ENCODE measurements around the gene NXPE4. TPM values are rescaled to one million over a fixed set of nuclear protein-coding genes. Genes with fewer than 3 reads are reported as not detected.

The NXPE4 gene
- polyA plus RNA-seq, 1 donor from 2014 or later = not detected

- Histone ChIP-seq H3K27ac (ENCODE audit: low read length) (no peak overlapping the region), H3K9ac (ENCODE audit: low read length) (no peak overlapping the region), H3K9me3 (ENCODE audit: low read length) (no peaks in the 10 kb centered on the region), H3K36me3 (ENCODE audit: insufficient read depth, low read length) (no peaks in the 10 kb centered on the region), H3K4me2 (ENCODE audit: low read length) (no peak overlapping the region), H3K79me2 (replicated peaks; ENCODE audit: insufficient read depth, low read length) (no peaks in the 10 kb centered on the region), H4K20me1 (ENCODE audit: insufficient read depth) (no peaks in the 10 kb centered on the region), H2AFZ (ENCODE audit: low read depth, low read length) (no peak overlapping the region), H3K4me3 (ENCODE audit: low read length) (no peak overlapping the region), H3K27me3 (ENCODE audit: insufficient read depth, low read depth, low read length) (no peaks in the 10 kb centered on the region), H3F3A (ENCODE audit: insufficient read depth, low read length, poor library complexity, severe bottlenecking) (no peaks in the 10 kb centered on the region), H3K9me2 (ENCODE audit: insufficient read depth, low read length) (no peaks in the 10 kb centered on the region)
- no peak for TF ChIP-seq CTCF (IDR thresholded peaks at IDR 0.05; ENCODE audit: poor library complexity, severe bottlenecking)
- no peak for TF ChIP-seq MXI1 (conservative IDR thresholded peaks at IDR 0.05; ENCODE audit: poor library complexity, severe bottlenecking)
- TF ChIP-seq SMC3 (conservative IDR thresholded peaks at IDR 0.05; ENCODE audit: poor library complexity) = no peak
- TF ChIP-seq TAF1 (IDR thresholded peaks at IDR 0.05; ENCODE audit: low read depth) = no peak
- TF ChIP-seq REST (IDR thresholded peaks at IDR 0.05; ENCODE audit: borderline replicate concordance) = no peak
- no peak for TF ChIP-seq RAD21 (conservative IDR thresholded peaks at IDR 0.05)
- TF ChIP-seq EP300 (conservative IDR thresholded peaks at IDR 0.05; ENCODE audit: poor library complexity, severe bottlenecking) = no peak
- no peak for TF ChIP-seq EZH2 (IDR thresholded peaks at IDR 0.05; ENCODE audit: borderline replicate concordance, insufficient read depth, low read length, poor library complexity, severe bottlenecking)
- TF ChIP-seq POLR2AphosphoS5 (IDR thresholded peaks at IDR 0.05) = no peak
Observed at GRCh38 chr11:114524122-114524521, 71.5 kb downstream of the NXPE4 start.

GRCh38 chr11:114522818-114523217 lies 72.8 kb downstream of the NXPE4 start:
- H3K9me3 ChIP-seq (ENCODE audit: low read length) = no peaks in the 10 kb centered on the region

More at GRCh38 chr11:114522818-114523217, 72.8 kb downstream of the NXPE4 start:
- Histone ChIP-seq H3F3A (ENCODE audit: insufficient read depth, low read length, poor library complexity, severe bottlenecking) (no peaks in the 10 kb centered on the region), H3K36me3 (ENCODE audit: insufficient read depth, low read length) (no peaks in the 10 kb centered on the region), H3K79me2 (replicated peaks; ENCODE audit: insufficient read depth, low read length) (no peaks in the 10 kb centered on the region), H4K20me1 (ENCODE audit: insufficient read depth) (no peaks in the 10 kb centered on the region), H3K27ac (ENCODE audit: low read length) (no peak overlapping the region), H3K4me2 (ENCODE audit: low read length) (no peak overlapping the region), H3K4me3 (ENCODE audit: low read length) (no peak overlapping the region), H3K9ac (ENCODE audit: low read length) (no peak overlapping the region), H2AFZ (ENCODE audit: low read depth, low read length) (no peak overlapping the region), H3K27me3 (ENCODE audit: insufficient read depth, low read depth, low read length) (no peaks in the 10 kb centered on the region), H3K9me2 (ENCODE audit: insufficient read depth, low read length) (no peaks in the 10 kb centered on the region)
- TF ChIP-seq POLR2AphosphoS5 (IDR thresholded peaks at IDR 0.05) = no peak
- no peak for TF ChIP-seq EP300 (conservative IDR thresholded peaks at IDR 0.05; ENCODE audit: poor library complexity, severe bottlenecking)
- no peak for TF ChIP-seq SMC3 (conservative IDR thresholded peaks at IDR 0.05; ENCODE audit: poor library complexity)
- TF ChIP-seq CTCF (IDR thresholded peaks at IDR 0.05; ENCODE audit: poor library complexity, severe bottlenecking) = no peak
- no peak for TF ChIP-seq MXI1 (conservative IDR thresholded peaks at IDR 0.05; ENCODE audit: poor library complexity, severe bottlenecking)
- TF ChIP-seq REST (IDR thresholded peaks at IDR 0.05; ENCODE audit: borderline replicate concordance) = no peak
- no peak for TF ChIP-seq EZH2 (IDR thresholded peaks at IDR 0.05; ENCODE audit: borderline replicate concordance, insufficient read depth, low read length, poor library complexity, severe bottlenecking)
- TF ChIP-seq TAF1 (IDR thresholded peaks at IDR 0.05; ENCODE audit: low read depth) = no peak
- no peak for TF ChIP-seq RAD21 (conservative IDR thresholded peaks at IDR 0.05)
